SK-N-MC (cell line): ENCODE data around the gene ADAMTS3.
A peak's percentile ranks its signal among the peaks of the same experiment; 100 is the strongest.

Experiments used
- DNase-seq: peaks from one replicate; pipeline ENCODE4 v3.0.0-alpha.2; 2011; ENCODE audit warnings: low read depth, low spot score
- H3K27ac ChIP-seq: fragments of 200-600 bp; sonication (generic); 2 replicates; pipeline ENCODE4 v1.5.1; 2016; ENCODE audit warnings: mixed run types
- H3K36me3 ChIP-seq: fragments of 200-600 bp; sonication (generic); 2 replicates; pipeline ENCODE4 v1.6.1; 2017; ENCODE audit warnings: antibody characterized with exemption, low read length, mixed read lengths; ENCODE audit not compliant: insufficient read depth
- H3K4me3 ChIP-seq: fragments of 200-600 bp; sonication (generic); 2 replicates; pipeline ENCODE4 v1.5.1; 2016
- H3K9ac ChIP-seq: fragments of 200-600 bp; sonication (generic); 2 replicates; pipeline ENCODE4 v1.8.0; 2017; ENCODE audit warnings: mixed run types, mixed read lengths; ENCODE audit not compliant: insufficient read length
- H3K9me3 ChIP-seq: fragments of 200-600 bp; sonication (generic); 2 replicates; pipeline ENCODE4 v1.6.1; 2017; ENCODE audit warnings: low read depth, mild to moderate bottlenecking, antibody characterized with exemption, low read length, moderate library complexity, mixed read lengths
- EZH2 ChIP-seq: fragments of 200-600 bp; sonication (generic); IDR thresholded peaks from one replicate; pipeline ENCODE4 v1.6.1; 2017; ENCODE audit warnings: antibody characterized with exemption
- FOXP2 ChIP-seq: optimal IDR thresholded peaks from 2 replicates; pipeline ENCODE3; 2011; ENCODE audit warnings: mild to moderate bottlenecking, moderate library complexity; ENCODE audit not compliant: insufficient read depth; ENCODE audit errors: extremely low read length, control extremely low read depth
- POLR2AphosphoS5 ChIP-seq: IDR thresholded peaks from 2 replicates; pipeline ENCODE4 v1.6.1; 2012; ENCODE audit warnings: mild to moderate bottlenecking, low read depth, low read length, borderline replicate concordance

Gene ADAMTS3

GRCh38 chr4:72582853-72583252 lies 13.8 kb upstream of the ADAMTS3 start:
- Histone ChIP-seq H3K4me3 (no peak overlapping the region), H3K9me3 (no peaks in the 10 kb centered on the region), H3K36me3 (no peaks in the 10 kb centered on the region), H3K9ac (no peak overlapping the region), H3K27ac (no peak overlapping the region)
- no peak for DNase-seq
- TF ChIP-seq EZH2 (no peak), POLR2AphosphoS5 (no peak), FOXP2 (no peak)

- Histone ChIP-seq H3K9ac (no peak overlapping the region), H3K36me3 (no peaks in the 10 kb centered on the region), H3K4me3 (no peak overlapping the region), H3K9me3 (no peaks in the 10 kb centered on the region), H3K27ac (no peak overlapping the region)
- DNase-seq: no peak
- TF ChIP-seq POLR2AphosphoS5 (no peak), FOXP2 (no peak), EZH2 (no peak)
Measured at GRCh38 chr4:72577211-72577610, 8.2 kb upstream of the ADAMTS3 start.

GRCh38 chr4:72571337-72571736 lies 2.3 kb upstream of the ADAMTS3 start:
- Histone ChIP-seq H3K27ac (no peak overlapping the region), H3K4me3 (no peak overlapping the region), H3K36me3 (no peaks in the 10 kb centered on the region), H3K9ac (no peak overlapping the region), H3K9me3 (no peaks in the 10 kb centered on the region)
- DNase-seq: no peak
- TF ChIP-seq EZH2 (no peak), FOXP2 (no peak), POLR2AphosphoS5 (no peak)

- Histone ChIP-seq H3K4me3 (peak overlapping the region; percentile 94), H3K9me3 (no peaks in the 10 kb centered on the region), H3K27ac (no peak overlapping the region), H3K9ac (peak overlapping the region; percentile 68), H3K36me3 (no peaks in the 10 kb centered on the region)
- TF ChIP-seq FOXP2 (no peak), POLR2AphosphoS5 (no peak), EZH2 (no peak)
- no peak for DNase-seq
Measured at GRCh38 chr4:72569719-72570235, 756 bp upstream of the ADAMTS3 start.

GRCh38 chr4:72567821-72568675 lies 973 bp downstream of the ADAMTS3 start:
- Histone ChIP-seq H3K9me3 (no peaks in the 10 kb centered on the region), H3K9ac (peak overlapping the region; percentile 70), H3K36me3 (no peaks in the 10 kb centered on the region), H3K27ac (no peak overlapping the region), H3K4me3 (peak overlapping the region; percentile 94)
- no peak for DNase-seq
- no peak for TF ChIP-seq FOXP2
- TF ChIP-seq EZH2: no peak
- no peak for TF ChIP-seq POLR2AphosphoS5

GRCh38 chr4:72567036-72567435 lies 2.0 kb downstream of the ADAMTS3 start:
- H3K36me3 ChIP-seq: no peaks in the 10 kb centered on the region
- no peaks in the 10 kb centered on the region for H3K9me3 ChIP-seq
- TF ChIP-seq FOXP2 (no peak), EZH2 (no peak), POLR2AphosphoS5 (no peak)
- H3K9ac ChIP-seq: no peak overlapping the region
- no peak for DNase-seq
- no peak overlapping the region for H3K27ac ChIP-seq
- H3K4me3 ChIP-seq: peak overlapping the region; percentile 94

GRCh38 chr4:72566464-72566972 lies 2.5 kb downstream of the ADAMTS3 start:
- Histone ChIP-seq H3K9me3 (no peaks in the 10 kb centered on the region), H3K9ac (no peak overlapping the region), H3K36me3 (no peaks in the 10 kb centered on the region), H3K27ac (no peak overlapping the region), H3K4me3 (no peak overlapping the region)
- no peak for TF ChIP-seq EZH2
- no peak for TF ChIP-seq FOXP2
- TF ChIP-seq POLR2AphosphoS5: no peak
- DNase-seq: no peak

GRCh38 chr4:72564789-72565188 lies 4.2 kb downstream of the ADAMTS3 start:
- Histone ChIP-seq H3K9me3 (no peaks in the 10 kb centered on the region), H3K36me3 (no peaks in the 10 kb centered on the region), H3K4me3 (no peak overlapping the region), H3K27ac (no peak overlapping the region), H3K9ac (no peak overlapping the region)
- TF ChIP-seq EZH2 (no peak), FOXP2 (no peak), POLR2AphosphoS5 (no peak)
- no peak for DNase-seq
